ENCODE measurements around the gene PTPRR.

DNA sequence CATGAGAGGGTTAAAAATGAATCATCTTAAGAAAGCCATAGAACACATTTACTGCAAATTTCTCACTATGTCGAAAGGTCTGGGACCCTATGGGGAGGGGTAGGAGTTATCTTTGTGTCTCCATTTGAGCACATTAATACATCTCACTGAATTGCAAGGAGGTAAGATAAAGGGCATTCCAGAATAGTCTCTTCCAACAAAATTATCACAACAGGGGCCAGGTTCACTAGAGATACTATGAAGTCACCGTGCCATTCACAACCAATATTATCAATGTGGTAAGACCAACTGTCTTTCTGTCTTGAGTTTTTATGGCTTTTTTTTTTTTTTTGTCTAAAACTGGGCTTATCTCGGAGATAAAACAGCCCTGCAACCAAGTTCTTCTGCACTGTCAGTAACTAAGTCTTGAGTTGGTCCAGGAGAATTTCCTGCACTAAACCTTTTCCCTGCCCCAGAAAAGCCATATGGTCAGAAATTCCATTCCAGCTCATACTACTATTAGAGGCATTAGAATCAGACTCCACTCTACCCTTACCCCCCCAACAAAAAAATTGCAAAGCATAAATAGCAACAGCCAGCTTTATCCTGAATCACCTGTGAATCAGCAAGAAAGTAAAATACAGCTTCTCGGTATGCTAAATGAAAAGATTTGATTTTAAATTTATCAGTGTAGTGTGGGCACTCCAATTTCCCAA lies 79.7 kb downstream of the PTPRR start:
- TF ChIP-seq, protein P1, sequence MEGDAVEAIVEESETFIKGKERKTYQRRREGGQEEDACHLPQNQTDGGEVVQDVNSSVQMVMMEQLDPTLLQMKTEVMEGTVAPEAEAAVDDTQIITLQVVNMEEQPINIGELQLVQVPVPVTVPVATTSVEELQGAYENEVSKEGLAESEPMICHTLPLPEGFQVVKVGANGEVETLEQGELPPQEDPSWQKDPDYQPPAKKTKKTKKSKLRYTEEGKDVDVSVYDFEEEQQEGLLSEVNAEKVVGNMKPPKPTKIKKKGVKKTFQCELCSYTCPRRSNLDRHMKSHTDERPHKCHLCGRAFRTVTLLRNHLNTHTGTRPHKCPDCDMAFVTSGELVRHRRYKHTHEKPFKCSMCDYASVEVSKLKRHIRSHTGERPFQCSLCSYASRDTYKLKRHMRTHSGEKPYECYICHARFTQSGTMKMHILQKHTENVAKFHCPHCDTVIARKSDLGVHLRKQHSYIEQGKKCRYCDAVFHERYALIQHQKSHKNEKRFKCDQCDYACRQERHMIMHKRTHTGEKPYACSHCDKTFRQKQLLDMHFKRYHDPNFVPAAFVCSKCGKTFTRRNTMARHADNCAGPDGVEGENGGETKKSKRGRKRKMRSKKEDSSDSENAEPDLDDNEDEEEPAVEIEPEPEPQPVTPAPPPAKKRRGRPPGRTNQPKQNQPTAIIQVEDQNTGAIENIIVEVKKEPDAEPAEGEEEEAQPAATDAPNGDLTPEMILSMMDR (IDR thresholded peaks at IDR 0.05; ENCODE audit: low read depth, low read length) = no peak
- no peak for TF ChIP-seq POLR2A (IDR thresholded peaks at IDR 0.05; ENCODE audit: extremely low read depth, insufficient read length)
- TF ChIP-seq MYC (IDR thresholded peaks at IDR 0.05; ENCODE audit: low read depth, low read length) = no peak
- TF ChIP-seq, protein P2, sequence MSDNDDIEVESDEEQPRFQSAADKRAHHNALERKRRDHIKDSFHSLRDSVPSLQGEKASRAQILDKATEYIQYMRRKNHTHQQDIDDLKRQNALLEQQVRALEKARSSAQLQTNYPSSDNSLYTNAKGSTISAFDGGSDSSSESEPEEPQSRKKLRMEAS (IDR thresholded peaks at IDR 0.05; ENCODE audit: low read depth, low read length) = no peak
